SK-N-SH treated with all-trans-retinoic acid at 6 μM for 48 hours (cell line): ENCODE data around the gene EPHA8.

Experiments used
- ARNTL ChIP-seq: fragments of 450-650 bp; formaldehyde crosslinking; IDR thresholded peaks from 2 replicates; pipeline ENCODE4 v1.5.0; 2020; ENCODE audit warnings: low read depth, mild to moderate bottlenecking, moderate library complexity, borderline replicate concordance
- BACH2 ChIP-seq: fragments of 250-450 bp; sonication (Bioruptor Pico); IDR thresholded peaks from 2 replicates; pipeline ENCODE4 v1.9.0; 2021; ENCODE audit warnings: mild to moderate bottlenecking, borderline replicate concordance
- ISL1 ChIP-seq: fragments of 250-450 bp; sonication (Bioruptor Pico); IDR thresholded peaks from 2 replicates; pipeline ENCODE4 v2.1.2; 2022; ENCODE audit warnings: mild to moderate bottlenecking, moderate library complexity
- PPARA ChIP-seq: fragments of 250-450 bp; sonication (Bioruptor Pico); IDR thresholded peaks from 2 replicates; pipeline ENCODE4 v1.5.0; 2020; ENCODE audit warnings: mild to moderate bottlenecking, borderline replicate concordance
- RARB ChIP-seq: fragments of 250-450 bp; sonication (Bioruptor Pico); IDR thresholded peaks from 2 replicates; pipeline ENCODE4 v1.8.0; 2021; ENCODE audit warnings: mild to moderate bottlenecking, moderate library complexity
- SNAI2 ChIP-seq: fragments of 250-450 bp; sonication (Bioruptor Pico); IDR thresholded peaks from 2 replicates; pipeline ENCODE4 v1.5.0; 2020; ENCODE audit warnings: mild to moderate bottlenecking, moderate library complexity
- TOX ChIP-seq: fragments of 250-450 bp; sonication (Bioruptor Pico); IDR thresholded peaks from 2 replicates; pipeline ENCODE4 v1.8.0; 2021; ENCODE audit warnings: mild to moderate bottlenecking, moderate library complexity, borderline replicate concordance
- ZC3H10 ChIP-seq: fragments of 250-450 bp; sonication (Bioruptor Pico); IDR thresholded peaks from 2 replicates; pipeline ENCODE4 v1.5.1; 2021; ENCODE audit warnings: mild to moderate bottlenecking, moderate library complexity
- TF ChIP-seq, protein P1 (sequence below): fragments of 250-450 bp; sonication (Bioruptor Pico); IDR thresholded peaks from 2 replicates; pipeline ENCODE4 v1.8.0; 2021; ENCODE audit warnings: low read depth, mild to moderate bottlenecking, moderate library complexity, borderline replicate concordance
- TF ChIP-seq, protein P2 (sequence below): fragments of 250-450 bp; sonication (Bioruptor Pico); IDR thresholded peaks from 2 replicates; pipeline ENCODE4 v1.8.0; 2020; ENCODE audit warnings: mild to moderate bottlenecking, moderate library complexity, borderline replicate concordance

DNA sequence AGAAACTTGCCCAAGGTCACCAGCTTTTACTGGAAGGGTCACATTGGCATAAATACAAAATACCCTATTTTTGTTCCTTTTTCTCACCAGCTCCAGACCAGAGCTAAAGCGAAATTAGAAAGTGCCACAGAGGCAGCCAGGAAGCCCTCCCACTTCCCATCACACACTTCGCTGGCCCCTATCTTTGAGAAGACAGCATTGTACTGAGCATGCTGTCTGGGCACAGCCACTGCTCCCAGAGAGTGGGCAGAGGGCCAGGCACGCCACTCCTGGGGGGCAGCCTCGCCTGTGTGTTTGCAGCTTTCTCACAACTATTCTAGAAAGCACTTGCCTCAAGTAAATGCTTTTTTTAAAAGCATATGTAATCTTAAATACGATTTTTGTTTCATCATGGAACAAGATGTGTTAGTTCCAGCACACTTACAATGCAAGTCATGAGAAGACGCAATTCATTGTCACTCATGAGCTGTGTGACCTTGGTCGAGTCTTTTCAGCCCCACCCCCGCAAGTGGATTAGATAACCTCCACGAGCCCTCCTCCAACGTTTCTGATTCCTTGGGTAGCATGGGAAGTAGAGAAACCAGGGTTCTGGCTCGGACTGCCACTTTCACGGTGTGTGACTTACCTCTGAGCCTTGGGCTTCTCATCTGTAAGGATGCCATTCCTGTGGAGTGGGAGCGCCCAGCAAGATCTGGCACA, 25.7 kb upstream of the EPHA8 start:
- TF ChIP-seq BACH2 (CRISPR knock-in tag) (no peak), ZC3H10 (CRISPR knock-in tag) (no peak), ISL1 (CRISPR knock-in tag) (no peak), PPARA (CRISPR knock-in tag) (no peak), ARNTL (CRISPR knock-in tag) (no peak), TOX (CRISPR knock-in tag) (no peak), RARB (CRISPR knock-in tag) (no peak), SNAI2 (CRISPR knock-in tag) (no peak)
- TF ChIP-seq, protein P1, sequence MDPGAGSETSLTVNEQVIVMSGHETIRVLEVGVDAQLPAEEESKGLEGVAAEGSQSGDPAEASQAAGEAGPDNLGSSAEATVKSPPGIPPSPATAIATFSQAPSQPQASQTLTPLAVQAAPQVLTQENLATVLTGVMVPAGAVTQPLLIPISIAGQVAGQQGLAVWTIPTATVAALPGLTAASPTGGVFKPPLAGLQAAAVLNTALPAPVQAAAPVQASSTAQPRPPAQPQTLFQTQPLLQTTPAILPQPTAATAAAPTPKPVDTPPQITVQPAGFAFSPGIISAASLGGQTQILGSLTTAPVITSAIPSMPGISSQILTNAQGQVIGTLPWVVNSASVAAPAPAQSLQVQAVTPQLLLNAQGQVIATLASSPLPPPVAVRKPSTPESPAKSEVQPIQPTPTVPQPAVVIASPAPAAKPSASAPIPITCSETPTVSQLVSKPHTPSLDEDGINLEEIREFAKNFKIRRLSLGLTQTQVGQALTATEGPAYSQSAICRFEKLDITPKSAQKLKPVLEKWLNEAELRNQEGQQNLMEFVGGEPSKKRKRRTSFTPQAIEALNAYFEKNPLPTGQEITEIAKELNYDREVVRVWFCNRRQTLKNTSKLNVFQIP (CRISPR knock-in tag) = no peak
- TF ChIP-seq, protein P2, sequence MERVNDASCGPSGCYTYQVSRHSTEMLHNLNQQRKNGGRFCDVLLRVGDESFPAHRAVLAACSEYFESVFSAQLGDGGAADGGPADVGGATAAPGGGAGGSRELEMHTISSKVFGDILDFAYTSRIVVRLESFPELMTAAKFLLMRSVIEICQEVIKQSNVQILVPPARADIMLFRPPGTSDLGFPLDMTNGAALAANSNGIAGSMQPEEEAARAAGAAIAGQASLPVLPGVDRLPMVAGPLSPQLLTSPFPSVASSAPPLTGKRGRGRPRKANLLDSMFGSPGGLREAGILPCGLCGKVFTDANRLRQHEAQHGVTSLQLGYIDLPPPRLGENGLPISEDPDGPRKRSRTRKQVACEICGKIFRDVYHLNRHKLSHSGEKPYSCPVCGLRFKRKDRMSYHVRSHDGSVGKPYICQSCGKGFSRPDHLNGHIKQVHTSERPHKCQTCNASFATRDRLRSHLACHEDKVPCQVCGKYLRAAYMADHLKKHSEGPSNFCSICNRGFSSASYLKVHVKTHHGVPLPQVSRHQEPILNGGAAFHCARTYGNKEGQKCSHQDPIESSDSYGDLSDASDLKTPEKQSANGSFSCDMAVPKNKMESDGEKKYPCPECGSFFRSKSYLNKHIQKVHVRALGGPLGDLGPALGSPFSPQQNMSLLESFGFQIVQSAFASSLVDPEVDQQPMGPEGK = no peak
